ENCODE data around the gene CARMIL1.

CARMIL1 gene

DNA sequence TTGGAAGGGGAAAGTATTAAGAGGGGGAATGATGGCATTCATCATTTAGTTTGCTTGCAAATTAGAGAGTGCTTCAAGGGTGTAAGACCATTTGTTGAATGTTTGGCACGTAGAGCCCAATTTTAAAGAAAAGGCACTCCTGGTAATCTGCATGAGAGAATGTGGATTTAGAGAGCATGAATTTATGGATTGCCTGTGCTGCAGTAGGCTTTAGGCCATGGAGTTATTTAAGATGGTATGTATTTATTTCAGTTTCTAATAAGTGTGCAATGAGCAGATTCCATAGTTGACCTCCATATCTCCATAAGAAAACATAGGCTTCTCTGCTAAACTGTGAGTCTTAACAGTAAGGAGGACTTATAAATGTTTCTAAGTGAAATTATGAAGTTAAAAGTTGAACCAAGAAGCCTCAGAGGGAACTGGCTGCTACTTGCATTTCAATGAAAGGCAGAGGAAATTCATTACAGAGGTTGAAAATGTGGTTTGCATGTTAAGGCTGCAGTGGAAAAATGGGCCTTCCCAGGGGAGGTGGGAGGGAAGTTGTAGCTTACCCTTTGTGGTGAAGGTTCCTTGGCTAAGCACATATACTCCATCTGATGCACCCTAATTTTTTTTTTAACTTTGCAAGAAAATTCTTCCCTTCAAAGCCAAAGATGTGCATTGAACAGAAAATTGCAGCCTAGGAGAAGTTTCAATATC lies 134.2 kb downstream of the CARMIL1 start:
- TF ChIP-seq, protein P1, sequence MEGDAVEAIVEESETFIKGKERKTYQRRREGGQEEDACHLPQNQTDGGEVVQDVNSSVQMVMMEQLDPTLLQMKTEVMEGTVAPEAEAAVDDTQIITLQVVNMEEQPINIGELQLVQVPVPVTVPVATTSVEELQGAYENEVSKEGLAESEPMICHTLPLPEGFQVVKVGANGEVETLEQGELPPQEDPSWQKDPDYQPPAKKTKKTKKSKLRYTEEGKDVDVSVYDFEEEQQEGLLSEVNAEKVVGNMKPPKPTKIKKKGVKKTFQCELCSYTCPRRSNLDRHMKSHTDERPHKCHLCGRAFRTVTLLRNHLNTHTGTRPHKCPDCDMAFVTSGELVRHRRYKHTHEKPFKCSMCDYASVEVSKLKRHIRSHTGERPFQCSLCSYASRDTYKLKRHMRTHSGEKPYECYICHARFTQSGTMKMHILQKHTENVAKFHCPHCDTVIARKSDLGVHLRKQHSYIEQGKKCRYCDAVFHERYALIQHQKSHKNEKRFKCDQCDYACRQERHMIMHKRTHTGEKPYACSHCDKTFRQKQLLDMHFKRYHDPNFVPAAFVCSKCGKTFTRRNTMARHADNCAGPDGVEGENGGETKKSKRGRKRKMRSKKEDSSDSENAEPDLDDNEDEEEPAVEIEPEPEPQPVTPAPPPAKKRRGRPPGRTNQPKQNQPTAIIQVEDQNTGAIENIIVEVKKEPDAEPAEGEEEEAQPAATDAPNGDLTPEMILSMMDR (IDR thresholded peaks at IDR 0.05), result no peak

DNA sequence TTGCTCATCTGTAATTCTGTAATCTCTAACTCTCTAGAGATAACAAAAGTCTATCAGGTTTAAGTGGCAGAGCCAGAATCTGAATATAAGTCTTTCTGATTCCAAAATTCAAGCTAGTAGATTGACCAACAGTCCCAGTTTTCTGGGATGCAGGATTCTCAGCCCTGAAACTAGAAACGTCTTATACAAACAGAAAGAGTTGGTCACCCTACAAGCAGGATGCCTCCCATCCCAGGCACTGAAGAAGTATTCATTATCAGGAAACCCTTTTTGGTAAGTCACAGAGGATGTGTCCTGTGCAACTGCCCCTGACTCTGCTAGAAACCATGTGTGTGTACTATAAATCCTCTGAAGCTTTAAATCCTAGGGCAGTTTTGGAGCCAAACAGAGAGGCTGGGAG lies 135.0 kb downstream of the CARMIL1 start:
- TF ChIP-seq, protein P1 (IDR thresholded peaks at IDR 0.05), result no peak

DNA sequence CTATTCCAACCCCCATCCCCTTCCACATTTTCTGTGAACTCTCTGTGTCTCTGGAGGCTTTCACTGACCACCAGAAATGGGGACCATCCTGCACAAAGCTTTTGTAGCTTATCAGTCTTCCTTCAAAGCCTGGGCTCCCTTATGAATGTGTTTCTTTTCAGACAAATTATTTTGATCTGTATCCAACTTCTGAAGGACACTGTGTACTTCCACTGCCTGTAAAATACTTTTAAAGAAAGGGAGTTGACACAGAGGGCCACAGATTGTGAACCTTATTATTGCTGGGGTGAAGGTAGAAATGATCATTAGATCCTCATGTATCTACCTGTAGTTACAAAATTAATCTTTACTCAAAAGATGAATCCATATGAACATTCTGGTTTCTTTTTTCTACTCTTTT lies 135.6 kb downstream of the CARMIL1 start:
- TF ChIP-seq, protein P1 (IDR thresholded peaks at IDR 0.05), result no peak

DNA sequence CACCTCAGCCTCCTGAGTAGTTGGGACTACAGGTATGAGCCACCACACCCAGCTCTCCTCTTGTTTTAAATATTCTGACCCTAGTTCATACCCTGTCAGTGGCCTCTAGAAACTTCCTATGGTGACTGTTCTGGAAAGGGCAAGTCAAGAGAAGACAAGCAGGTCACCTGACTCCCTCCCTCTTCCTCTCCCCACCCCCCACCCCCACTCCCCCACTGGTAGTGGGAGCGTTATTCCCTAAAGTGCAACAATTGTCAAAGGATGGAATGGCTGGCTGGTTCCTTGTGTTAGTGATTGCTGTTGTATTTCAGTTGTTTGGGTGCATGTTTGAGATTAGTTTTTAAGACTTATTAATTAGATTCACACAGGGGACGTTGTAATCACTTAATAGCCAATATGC lies 136.1 kb downstream of the CARMIL1 start:
- TF ChIP-seq, protein P1 (IDR thresholded peaks at IDR 0.05), result no peak

DNA sequence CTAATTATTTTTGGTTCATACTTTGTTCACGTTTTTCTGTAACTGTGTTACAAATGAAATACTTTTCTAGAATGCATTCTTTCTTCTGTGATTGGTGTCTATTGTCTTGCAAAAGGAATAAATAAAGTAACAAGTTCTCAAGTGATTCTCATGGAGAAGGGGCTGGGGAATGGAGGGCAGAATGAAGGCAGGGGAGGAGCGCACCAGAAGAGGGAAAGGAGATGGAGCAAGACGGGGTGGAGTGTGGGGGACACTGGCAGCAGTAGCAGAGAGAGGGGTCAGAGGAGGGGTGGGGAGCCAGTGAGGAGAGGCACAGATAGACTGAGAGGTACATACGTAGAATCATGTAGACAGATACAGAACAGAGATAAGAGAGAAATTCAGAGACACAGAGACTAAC lies 136.5 kb downstream of the CARMIL1 start:
- TF ChIP-seq, protein P1 (IDR thresholded peaks at IDR 0.05), result no peak

DNA sequence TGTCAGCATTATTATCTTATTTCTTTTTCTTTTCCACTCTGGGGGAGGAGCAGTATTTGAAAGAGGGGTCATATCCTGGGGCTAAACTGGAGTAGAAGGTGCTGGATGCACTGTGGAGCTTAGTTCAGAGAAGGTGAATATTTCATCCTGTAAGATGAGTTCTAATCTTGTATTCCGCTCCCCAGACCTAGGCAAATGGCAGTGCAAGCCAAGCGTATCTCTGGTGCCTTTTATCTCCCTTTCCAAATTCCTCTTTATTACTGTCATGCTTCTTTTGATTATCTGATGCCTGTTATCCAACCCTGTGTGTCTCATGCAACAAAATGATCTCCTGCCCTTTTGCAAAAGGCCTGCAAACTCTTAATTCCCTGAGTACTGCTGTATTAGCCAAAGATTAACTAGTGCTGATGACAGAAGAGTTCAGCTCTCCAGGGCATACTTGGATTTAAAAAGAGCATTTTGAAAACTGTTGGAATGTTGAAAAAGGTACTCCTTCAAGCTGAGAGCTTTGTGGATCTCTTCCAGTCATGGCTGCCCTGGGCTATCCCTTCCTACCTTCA lies 138.0 kb downstream of the CARMIL1 start:
- TF ChIP-seq, protein P1 (IDR thresholded peaks at IDR 0.05), result no peak

DNA sequence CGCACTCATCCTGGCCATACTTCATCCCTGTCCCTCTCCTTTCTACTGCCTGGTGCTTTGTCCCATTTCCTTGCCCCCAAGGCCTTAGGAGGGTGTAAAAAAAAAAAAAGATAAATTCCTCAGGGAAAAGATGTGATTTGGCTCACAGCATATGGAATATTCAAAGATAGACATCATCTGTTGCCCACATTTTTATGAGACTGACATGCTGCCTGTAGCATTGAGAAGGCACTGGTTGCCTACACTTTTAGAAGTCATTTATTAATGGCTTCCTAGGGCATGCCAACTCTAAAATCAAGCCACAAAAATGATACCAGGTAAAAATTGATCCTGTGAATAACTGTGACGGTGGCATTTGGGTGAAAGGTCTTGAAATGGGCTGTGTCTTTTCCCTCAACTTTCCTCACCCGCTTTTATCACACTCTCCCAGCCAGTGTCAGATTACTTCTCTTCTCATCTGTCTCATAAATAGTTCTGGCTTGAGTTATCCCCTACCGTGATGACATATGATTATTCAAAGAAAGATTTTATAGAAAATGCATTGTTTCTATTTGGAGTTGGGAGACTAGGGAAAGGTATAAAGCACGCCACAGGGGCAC lies 139.4 kb downstream of the CARMIL1 start:
- TF ChIP-seq, protein P1 (IDR thresholded peaks at IDR 0.05), result no peak
